Measurements from ENCODE around the gene IGSF22.

Gene IGSF22

DNA sequence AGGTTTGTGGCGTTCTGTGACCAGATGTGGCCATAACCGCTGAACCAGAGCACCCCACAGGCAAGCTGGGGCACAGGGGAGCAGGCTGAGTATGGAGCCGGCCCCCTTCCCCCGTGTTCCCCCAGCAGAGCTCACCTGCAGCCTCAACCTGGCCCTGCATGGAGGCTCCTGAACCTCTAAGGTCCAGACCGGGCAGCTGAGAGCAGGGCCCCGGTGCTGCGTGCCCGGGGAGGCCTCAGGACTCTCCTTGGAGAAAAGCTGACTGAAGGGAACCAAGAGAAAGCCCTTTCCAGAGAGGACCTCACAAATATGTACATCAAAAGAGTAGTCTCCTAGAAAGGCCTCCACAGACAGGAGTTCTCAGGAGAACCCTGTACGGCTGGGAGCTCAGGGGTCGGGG is 17.4 kb upstream of the IGSF22 start:
- no peak for DNase-seq

DNA sequence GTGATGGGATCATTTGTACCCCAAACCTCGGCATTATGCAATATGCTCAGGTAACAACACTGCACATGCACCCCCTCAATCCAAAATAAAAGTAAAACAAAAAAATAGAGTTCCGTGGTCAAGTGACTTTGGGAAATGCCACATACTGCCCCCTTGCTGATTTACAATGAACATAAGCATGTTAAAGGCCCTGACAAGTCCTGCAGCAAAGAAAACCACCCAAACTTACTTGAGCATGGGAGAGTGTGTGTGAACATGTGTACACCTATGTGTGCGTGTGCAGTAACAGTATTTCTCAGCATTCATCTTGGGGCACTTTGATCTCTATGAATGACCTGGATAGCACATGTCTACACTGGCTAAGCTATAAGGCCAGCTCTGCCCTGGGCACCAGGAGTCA is 15.8 kb upstream of the IGSF22 start:
- DNase-seq = no peak

DNA sequence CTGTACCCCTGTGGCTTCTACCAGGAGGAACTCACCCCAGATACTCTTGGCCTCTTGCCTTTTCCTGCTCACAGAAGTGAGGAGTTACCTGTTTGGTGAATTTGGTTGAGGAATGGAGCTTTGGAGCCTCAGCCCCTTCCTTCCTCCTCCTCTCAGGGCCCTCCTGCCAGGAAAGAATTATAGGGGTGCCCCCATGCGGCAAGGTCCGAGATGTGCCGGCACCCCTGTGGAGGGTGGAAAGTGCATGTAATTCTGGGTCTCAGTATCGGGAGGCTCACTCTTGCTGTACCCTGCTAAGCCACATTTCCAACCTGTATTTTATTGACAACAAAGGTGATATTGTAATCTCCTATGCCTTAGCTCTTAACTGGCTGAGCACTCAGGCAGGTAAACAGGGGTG is 13.7 kb upstream of the IGSF22 start:
- no peak for DNase-seq

DNA sequence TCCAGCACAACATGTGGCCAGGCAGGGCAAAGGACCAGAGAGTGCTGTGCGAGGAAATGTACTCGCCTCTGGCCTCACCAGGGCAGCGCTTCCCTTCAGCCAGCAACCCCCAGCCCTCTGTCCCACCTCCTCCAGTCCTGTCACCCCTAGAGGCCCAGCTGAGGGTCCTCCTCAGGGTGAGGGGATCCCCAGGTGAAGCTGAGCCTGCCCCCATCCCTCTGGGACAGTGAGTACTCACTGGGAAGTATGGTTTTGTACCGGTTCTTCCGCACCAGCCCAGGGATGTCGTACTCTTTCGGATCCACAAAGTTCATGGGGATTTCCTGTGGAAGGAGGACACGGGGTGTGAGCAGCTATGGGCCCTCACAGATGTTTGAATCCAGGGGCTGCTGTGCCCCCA is 11.7 kb upstream of the IGSF22 start:
- DNase-seq = no peak

DNA sequence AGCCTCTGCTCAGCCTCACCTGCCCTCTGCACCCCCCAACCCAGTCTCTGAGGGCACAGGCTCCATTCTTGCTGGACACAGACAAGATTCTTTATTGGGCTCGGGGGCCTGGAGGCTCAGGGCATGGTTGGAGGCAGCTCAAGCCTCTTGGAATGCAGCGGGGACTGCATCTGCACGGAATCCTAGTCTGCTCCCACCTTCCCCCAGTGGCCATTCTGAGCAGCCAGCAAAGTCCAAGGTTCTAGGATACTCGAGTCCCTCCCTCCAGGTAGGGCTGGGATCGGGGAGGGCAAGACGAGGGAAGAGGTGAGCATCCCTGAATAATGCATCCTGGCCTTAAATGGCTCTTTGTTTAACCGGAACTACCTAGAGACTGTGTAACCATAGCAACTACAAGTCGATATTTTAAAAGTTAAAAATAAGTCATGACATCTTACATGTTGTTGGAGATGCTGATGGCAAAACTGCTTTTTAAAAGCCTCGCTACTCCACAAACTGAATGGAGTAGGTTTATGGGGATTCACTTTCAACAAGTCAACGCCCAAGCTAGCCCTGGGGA is 10.7 kb upstream of the IGSF22 start:
- no peak for DNase-seq

DNA sequence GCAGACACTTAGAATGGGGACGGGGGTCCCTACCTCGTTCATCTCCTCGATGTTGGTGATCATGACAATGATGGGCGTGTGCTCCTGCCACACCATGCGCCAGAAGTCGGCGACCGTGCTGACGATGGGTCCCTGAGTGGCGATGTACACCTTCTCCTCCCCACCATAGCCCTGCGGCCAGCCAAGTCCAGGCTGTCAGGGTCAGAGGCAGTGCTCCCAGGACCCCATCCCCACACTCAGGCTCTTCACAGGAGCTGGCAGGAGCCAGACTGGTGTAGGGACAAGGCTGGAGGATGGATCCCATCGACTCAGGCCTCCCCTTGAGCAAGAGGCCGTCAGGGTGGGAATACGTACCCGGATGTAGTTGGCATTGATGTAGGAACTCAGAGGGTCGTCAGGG is 7.2 kb upstream of the IGSF22 start:
- DNase-seq = no peak

DNA sequence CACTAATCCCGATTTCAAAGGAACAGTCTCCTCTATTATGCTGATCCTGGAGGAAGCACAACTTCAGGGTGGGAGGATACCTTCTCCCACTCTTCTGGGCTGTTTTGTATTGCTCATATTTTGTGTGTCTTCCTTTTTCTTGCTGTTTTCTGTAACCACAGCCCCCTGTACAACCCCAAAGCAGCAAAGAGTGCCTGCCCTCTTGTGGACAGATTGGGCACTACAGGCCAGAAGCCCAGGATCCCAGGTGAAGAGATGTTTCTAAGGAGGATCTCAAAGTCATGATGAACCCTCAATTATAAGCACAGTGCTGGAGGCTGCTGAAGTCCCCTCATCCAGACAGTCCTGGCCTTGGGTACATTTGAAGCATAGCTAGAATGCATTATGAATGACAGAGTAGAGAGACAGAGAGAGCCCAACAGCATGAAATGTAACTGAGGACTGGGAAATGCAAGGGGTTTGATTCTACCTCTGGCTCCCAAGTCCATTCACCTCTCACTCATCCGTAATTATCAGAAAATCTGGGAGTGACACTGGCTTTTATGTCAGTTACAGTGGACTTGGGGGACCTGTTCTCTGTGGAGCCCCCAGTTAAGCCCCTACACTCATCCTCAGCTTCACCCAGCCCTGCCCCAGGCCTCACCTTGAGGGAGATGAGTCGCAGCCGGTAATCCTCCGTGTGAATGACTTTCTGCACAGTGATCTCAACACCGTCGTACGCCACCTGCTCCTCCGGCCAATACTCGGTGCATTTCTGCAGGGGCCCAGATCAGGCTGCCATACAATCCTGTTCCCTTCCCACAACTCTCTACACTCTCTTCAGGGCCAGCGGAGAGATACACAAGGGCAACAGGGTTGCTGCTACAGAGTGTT is 6.2 kb upstream of the IGSF22 start:
- DNase-seq = peak; percentile 77

DNA sequence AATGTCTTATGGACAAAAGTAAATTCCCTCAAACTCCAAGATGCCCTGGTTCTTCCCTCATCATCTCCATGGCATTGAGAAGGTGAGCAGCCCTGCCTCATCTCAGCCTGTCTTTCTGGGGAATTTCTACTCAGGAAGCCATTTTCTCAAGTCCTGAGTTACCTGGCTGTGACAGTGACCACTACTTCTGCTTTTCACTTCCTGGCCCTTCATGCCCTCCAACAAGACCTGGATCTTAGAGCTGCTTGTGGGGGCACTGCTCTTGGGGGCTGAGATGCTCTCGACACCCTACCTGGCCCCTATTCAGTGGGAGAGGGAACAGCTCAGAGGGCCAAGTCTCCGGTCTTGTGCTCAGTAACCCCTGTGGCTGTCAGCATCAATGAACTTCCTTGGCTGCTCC is 5.5 kb upstream of the IGSF22 start:
- DNase-seq = no peak

DNA sequence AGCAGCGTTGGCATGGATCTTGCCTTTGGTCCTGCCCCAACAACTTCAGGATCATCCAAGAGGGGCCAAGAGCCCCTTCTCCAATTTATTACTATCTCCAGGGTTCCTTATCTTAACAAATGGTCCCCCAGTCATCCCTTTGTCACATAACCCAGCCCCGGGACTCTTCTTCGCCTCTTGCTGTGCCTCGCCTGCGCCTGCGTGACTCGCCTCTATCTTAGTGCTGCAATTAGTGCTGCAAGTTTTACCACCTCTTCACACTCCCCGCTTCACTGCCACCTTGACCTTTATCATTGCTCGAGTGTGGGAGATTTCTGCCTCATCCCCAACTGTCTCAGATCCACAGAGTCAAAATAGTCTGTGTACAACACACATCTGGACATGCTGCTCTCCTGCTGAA is 4.0 kb upstream of the IGSF22 start:
- DNase-seq = no peak

DNA sequence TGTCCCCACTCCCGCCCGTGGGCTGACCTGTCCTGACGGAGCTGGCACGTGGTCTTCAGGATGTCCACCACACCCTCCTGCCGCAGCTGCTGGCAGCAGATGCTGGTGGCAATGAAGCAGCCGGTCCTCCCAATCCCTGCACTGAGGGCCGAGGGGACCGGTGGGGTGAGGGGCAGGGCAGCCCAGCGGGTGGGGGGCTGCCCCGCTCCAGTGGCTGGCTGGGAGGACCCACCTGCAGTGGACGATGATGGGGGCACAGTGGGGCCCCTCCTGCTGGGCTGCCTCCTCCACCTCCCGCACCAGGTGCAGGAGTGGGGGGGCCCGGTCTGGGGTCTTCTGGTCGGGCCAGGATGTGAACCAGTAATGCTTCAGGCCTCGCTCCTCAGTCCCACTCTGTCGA is 3.4 kb upstream of the IGSF22 start:
- no peak for DNase-seq

DNA sequence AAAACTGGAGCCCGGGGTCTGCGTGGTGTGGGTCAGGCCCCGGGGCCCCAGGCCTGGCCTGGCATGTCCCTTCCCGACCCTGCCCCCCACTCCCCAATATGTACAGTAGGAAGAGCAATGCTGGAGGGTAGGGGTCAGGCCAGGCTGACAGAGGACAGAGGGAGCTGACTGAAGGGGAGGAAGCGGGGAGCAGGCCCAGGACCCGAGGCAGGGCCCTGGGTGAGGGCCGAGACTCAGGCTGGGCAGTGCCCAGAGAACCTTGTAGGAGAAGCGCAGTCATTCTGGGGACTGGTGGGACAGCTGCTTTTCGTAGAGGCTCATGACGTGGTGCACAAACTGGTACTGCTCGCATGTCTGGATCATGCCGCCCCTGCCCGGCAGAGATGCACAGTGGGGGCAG is 2.7 kb upstream of the IGSF22 start:
- no peak for DNase-seq

DNA sequence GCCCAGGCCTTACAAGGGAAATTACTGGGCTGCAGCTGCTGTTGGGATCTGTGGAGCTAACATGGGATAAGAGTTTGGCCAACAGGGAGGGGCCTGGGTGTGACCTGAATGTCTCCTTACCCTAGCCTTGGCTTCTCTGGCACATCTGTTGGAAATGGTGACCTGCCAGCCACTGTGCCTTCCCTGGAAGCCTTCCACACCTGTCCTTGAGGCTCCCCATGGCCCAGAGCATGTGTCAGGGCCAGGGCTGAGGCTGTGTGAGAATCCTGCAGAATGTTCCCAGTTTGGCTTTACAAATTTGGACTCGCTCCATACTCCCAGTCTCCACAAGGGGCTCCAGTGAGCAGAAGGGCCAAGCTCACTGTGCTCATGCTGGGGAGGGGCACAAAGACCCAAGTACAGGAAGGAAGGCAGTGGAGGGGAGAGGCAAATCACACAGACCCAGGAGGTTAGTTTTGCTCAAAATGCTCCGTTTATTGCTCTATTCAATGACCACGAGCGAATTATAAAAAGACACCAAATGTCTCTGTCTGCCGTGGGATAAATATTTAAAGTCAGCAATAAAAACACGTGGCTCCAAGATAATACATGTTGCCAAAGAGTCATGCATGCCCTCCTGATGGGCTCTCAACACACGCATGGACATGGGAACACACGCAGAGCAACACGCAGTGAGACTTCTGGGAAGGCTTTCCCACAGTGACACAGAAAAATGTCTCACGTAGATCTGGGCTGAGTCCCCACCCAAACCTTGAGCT is 1.7 kb upstream of the IGSF22 start:
- peak; percentile 56 for DNase-seq

DNA sequence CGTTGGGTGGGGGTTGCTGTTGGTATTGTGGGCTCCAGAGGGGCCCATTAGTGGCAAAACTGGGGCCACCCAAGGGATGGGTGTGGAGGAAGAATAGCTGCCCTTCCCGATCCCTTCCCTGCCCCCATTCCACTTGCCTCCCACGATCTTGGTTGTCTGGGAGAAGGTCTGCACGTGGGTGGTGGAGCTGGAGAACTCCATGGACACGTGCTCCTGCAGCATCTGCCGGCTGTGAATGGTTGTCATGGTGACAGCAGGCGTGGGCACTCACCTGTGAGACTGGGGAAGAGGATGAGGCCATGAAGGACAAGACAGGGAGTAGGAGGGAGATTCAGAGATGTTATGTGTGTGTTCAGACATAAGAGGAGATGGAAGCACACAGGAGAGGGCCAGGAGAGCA is 2.0 kb downstream of the IGSF22 start:
- DNase-seq = no peak

DNA sequence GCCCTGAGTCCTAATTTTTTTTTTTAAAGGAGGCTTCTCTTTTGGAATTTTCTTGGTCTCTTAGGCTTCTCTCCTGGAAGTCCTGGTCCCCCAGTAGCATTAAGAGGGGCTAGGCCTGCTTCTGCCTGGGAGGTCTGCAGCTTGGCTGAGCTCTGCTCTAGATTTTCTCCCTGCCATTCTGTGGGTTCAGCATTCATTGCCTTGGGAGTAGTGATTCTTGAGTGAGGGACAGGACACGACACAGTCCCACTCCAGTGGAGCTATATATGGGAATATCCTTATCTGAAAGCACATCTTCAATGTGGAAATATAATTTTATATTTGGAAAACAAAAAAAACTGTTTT is 3.7 kb downstream of the IGSF22 start:
- no peak for DNase-seq

DNA sequence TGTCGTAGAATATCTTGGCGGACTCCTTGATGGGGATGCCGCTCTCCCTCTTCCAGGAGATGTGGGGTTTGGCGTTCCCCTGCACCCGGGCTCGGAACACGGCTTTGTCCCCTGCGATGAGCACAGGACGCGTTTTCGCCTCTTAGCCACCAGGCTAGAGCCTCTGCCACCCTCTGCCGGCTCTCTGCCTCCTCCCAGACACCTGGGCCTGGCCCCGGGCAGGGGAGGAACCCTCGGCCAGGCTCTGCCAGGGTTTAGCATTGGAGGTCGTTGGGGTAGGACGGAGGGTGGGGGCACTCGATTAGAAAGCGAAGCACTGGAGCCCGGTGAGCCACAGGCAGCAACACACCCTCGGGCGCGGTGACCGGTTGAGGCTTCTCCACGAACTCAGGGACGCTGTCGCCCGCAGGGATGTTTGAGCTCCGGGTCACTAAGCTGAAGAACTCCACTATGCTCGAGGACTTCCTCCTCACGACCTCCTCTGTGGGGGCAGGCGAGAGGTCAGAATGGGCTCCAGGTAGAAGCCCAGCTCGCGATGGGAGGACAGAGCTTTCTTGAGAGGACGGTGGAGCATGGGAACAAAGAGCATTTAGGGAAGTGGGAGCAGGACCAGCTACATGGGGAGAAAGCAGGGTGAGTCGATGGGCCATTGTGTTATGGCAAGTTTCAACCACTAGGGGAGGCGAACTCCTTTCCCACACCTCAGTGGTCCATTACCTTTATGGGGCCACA is 4.3 kb downstream of the IGSF22 start:
- DNase-seq = peak; percentile 54

DNA sequence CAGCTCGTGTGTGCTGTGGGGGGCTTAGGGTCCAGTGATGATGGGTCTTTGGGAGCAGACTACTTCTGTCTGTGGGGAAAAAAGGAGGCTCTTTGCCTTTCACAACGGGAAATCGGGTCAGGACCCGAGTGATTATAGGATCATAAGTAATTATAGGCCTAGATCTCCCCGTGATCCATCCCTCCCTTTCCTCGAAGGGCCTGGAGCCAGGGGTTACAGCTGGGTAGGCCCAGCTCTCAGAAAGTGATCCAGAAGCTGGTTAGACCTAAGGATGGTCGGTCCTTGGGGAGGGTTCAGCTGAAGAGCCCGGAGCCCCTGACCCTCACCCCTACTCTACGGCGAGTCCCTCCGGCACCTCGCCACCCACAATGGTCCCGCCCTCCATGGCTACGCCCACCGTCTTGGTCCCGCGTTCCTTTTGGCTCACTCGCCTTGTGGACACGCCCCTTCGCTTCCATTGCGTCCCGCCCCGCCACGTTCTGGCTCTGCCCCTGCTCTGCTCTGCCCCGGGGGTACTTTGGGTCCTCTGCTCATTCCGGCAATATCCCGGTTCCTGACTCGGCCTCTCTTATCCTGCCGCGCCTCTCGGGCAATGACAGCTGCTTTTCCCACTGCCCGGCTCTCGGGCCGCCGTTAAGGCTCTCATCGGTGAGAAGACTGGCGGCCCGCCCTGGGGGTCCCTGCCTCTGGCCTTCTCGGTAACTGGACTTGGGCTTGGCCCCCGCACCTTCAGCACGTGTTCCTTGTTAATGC is 5.0 kb downstream of the IGSF22 start:
- peak; percentile 88 for DNase-seq

DNA sequence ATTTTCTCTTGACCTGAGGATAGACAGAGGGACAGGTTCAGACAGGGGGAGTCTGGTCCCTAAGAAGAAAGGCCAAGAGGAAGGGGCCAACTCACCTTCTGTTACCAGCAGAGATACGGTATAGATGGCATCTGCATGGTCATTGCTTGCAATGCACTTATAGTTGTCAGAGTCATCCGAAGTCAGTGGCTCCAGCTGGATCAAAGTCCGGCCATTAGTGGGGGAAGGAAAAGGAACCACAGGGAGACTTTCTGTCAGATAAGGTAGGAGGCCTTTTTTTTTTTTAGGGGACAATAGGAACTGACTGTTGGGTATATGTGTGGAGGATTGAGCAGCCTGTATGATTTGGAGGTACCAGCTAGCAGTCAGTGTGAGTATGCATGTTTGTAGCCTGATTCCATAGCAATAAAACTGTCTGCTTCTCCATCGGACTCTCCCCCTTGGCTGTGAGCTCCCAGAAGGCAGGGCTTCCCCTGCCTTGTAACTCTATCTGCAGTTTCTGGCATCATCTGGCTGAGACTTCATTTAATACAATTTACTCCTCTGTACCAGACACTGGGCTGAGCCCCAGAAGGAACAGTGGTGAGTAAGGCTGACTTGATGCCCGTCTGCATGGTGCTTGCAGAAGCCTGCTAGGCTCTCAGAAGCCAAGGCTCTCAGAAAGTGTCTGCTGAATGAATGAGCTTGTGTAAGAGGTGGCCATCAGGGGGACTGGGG is 5.7 kb downstream of the IGSF22 start:
- DNase-seq = no peak

DNA sequence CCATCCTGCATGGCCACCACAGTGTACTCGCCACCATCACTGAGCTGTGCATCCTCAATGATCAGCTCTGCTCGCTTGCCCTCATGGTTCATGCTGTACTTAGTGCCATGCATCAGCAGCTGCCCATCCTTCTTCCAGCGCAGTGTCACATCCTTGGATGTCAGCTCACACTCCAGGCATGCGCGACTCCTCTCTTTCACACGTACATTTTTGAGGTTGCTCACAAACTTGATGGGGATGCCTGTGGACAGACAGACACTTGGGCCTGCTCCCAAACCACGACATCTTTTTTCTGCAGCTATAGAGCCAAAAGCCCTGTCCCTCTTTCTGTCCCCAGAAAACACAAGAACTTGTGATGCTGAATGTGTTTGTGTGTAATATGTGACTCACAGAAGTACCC is 10.5 kb downstream of the IGSF22 start:
- no peak for DNase-seq

DNA sequence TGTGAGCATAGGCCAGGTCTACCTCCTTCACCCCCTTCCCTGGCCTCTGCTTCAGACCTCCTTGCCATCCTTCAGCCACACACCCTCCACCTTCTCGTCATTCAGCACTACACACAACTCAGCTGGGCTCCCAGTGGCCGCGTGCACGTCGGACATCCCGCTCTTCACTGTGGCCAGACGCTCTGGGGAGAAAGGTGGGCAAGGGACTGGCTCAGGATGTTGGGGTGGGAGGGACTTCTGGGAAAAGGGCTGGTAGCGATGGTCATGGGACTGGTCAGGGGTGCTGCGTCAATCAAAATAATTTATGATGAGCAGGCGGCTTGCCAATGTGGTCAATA is 11.6 kb downstream of the IGSF22 start:
- DNase-seq = no peak

DNA sequence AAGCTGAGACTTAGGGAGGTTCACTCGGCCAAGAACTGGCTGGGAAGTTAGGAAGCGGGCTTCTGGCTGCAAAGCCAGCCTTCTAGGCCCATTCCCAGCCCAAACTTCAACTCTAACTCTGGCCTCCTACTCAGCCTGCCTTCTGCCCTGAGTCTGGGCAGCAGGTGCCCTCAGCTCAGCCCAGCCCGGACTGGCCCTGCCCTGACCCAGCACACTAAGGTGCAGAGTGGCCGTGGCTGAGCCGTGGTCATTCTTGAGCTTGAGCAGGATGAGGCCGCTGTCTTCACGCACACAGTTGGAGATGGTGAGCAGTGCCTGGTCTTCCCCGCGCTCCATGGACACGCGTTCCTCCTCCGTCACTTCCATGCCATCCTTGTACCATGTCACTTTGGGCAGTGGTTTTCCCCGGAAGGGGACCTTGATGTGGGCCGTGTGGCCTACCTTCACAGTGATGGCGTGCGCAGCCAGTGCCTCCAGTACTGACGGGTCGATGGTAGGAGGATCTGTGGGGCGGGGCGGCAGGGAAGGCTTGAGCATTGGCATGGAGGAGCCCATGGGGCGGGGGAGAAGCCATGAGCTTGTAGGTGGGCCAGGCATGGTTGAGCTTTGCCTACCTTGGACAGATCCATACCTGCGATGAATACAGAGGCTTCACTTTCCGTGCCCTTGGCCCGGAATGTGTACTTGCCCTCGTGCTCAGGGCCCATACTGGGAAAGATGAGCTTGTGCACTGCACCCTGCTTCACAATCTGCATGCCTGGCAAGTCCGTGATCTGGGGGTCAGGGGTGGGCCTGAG is 12.1 kb downstream of the IGSF22 start:
- no peak for DNase-seq

DNA sequence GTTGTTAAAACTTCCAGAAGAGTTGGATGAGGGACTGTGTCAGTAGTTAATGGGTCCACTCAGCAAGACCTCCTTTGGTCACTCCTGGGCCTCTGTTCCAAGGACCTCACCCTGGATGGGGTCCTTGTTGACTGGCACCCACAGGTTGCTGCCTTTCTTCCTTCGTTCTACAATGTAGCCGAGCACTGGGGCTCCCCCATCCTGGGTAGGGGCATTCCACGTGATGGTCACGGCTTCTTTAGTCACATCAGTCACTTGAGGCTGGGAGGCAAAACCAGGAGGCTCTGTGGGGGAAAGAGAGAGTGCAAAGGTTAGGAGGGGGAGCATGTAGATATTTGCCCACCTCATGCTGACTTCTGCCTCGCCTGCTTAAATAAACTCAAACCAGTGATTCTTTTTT is 15.4 kb downstream of the IGSF22 start:
- DNase-seq = no peak

Measured in activated naive CD4-positive, alpha-beta T cell treated with Interleukin-2 at 50 U/mL for 16 hours (primary cell).